Measurements from ENCODE around the gene ZNF618.

DNA sequence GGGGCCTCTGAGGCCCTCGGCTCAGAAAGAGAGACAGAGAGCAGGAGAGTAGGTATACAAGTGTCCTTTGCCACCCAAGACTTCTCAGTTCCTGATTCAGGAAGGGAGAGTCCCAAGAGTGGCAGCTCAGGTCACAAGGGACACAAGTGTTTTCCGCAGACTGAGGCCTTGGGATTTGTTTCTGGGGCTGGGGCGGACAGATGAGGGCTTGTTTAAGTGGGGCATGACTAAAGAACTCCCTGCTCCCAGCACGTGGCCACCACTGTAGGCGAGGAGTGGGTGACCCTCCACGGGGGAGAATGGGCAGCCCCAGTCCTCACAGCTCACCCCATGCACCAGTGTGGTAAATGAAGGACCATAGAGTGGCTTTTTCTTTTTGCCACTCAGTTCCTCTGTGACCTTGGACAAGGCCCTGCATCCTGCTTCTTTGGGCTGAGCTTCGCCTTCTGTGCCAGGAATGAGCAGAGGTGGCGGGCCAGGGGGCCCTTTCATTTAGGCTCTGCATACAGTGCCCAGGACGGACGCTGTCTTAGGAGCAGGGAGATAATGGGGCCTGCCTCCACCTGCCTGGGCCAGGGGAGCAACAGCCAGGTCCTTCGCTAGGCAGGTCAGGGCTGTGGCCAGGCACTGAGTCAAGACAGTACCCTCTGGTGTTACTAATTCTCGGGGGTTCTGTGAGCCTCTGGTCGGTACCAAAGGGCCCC lies 151.2 kb downstream of the ZNF618 start:
- no peak for TF ChIP-seq CTCF (IDR thresholded peaks at IDR 0.05)
- TF ChIP-seq POLR2AphosphoS5 (IDR thresholded peaks at IDR 0.05; ENCODE audit: insufficient read depth in 1 of 2, low read depth in 1 of 2), result no peak

All from vagina (tissue), 2 donors.